ENCODE measurements around the gene LDB2.

DNA sequence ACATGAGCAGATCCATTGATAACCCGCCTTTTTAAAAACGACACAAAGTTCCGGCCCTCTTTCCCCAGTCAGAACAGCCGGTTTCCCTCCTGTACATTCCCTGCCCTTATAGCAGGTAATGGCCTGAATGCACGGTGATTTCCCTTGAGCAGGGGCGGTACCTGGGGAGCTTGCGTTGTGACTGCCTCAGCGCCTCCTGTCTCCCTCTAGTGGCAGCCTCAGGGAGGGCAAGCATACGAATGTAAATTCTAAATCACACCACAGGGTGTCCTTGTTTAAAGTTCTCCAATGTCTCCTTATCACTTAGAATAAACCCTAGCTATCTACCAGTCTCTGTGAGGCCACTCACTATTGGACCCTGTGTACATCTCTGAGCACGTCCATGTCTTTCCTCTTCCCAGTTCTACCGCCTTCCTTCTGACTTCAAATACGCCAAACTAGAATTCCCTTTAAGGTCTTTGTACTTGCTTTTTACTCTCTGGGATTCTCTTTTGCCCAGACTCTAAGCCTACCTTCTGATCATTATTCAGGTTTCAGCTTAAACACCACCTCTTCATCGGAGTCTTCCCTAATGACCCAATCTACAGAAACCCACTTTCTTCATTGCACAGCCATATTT is 18.4 kb upstream of the LDB2 start:
- TF ChIP-seq CTCF (IDR thresholded peaks at IDR 0.05 in 4 of 5, conservative IDR thresholded peaks at IDR 0.05 in 1 of 5) (peak; percentile 4 to 61 (median 43)), POLR2A (IDR thresholded peaks at IDR 0.05) (no peak)
